Endothelial cell of umbilical vein (primary cell): ENCODE measurements around the gene BPIFB3. TPM values are rescaled to one million over a fixed set of nuclear protein-coding genes. Genes with fewer than 3 reads are reported as not detected.

ENCODE experiments used
- BruUV-seq: library from RNA; stranded (reverse); fragments of 400-500 nt; replicated peaks from 2 replicates; lab custom pipeline; 2021; lab: Mats Ljungman, UMichigan
- CTCF ChIA-PET: fragments of 300-600, 350-600 bp; sonication (Branson Sonifier 250); formaldehyde crosslinking; loops from one replicate; lab custom pipeline; 2021; ENCODE audit warnings: antibody characterized with exemption, inconsistent platforms; lab: Charles Lee
- POLR2A ChIA-PET: fragments of 300-600, 350-600 bp; sonication (Branson Sonifier 250); formaldehyde crosslinking; loops from one replicate; lab custom pipeline; 2021; ENCODE audit warnings: antibody characterized with exemption, inconsistent platforms; lab: Charles Lee
- DNase-seq: peaks from one replicate; pipeline ENCODE4 v3.0.0-alpha.2; 2011; ENCODE audit warnings: low read depth, low spot score
- FAIRE-seq: peaks from 2 replicates; lab custom pipeline; 2011; peaks lifted over from hg19 to GRCh38; lab: Jason Lieb, UNC
- H2AFZ ChIP-seq: 2 replicates; pipeline ENCODE4 v1.6.0; 2012; ENCODE audit warnings: low read depth, low read length, control low read depth, inconsistent platforms
- H3K27ac ChIP-seq: 2 replicates; pipeline ENCODE4 v1.5.1; 2011; ENCODE audit warnings: low read depth, mild to moderate bottlenecking, control low read depth, low read length, moderate library complexity; ENCODE audit not compliant: insufficient read depth
- H3K27me3 ChIP-seq, 2 experiments: 2 replicates each; pipeline versions ENCODE4 v1.6.0 to v1.6.1; 2011; ENCODE audit warnings: low read length in 2 of 2, mixed read lengths in 1 of 2; ENCODE audit not compliant: control insufficient read depth in 2 of 2, insufficient read depth in 2 of 2
- H3K36me3 ChIP-seq, 2 experiments: 2 replicates in 1 of 2; 3 replicates in 1 of 2; pipeline ENCODE4 v1.5.1; 2011; ENCODE audit warnings: low read length in 2 of 2, mild to moderate bottlenecking in 1 of 2, moderate library complexity in 1 of 2; ENCODE audit not compliant: control insufficient read depth in 2 of 2, insufficient read depth in 2 of 2; ENCODE audit errors: extremely low read depth in 1 of 2
- H3K4me1 ChIP-seq: 3 replicates; pipeline ENCODE4 v1.5.1; 2011; ENCODE audit warnings: mild to moderate bottlenecking, low read length; ENCODE audit not compliant: control insufficient read depth, insufficient read depth; ENCODE audit errors: extremely low read depth
- H3K4me2 ChIP-seq: 2 replicates; pipeline ENCODE4 v1.6.1; 2011; ENCODE audit warnings: low read length, control low read depth, mixed read lengths; ENCODE audit not compliant: insufficient read depth
- H3K4me3 ChIP-seq, 3 experiments: fragments of 200-600 bp in 1 of 3; sonication (generic), shearing (Covaris generic) in 1 of 3; replicated peaks in 1 of 3; 2 replicates each; pipeline ENCODE4 v1.5.1; 2011 to 2016; ENCODE audit warnings: control low read depth in 3 of 3, low read length in 3 of 3, mild to moderate bottlenecking in 2 of 3, inconsistent platforms in 1 of 3, low read depth in 1 of 3, moderate library complexity in 1 of 3; ENCODE audit not compliant: insufficient read depth in 1 of 3
- H3K79me2 ChIP-seq: 2 replicates; pipeline ENCODE4 v1.6.0; 2012; ENCODE audit warnings: low read length, inconsistent platforms; ENCODE audit not compliant: control insufficient read depth, insufficient read depth
- H3K9ac ChIP-seq: replicated peaks from 2 replicates; pipeline ENCODE3; 2011; ENCODE audit warnings: low read length, control low read depth; ENCODE audit not compliant: insufficient read depth; ENCODE audit errors: extremely low read depth
- H3K9me1 ChIP-seq: replicated peaks from 3 replicates; pipeline ENCODE4 v1.6.0; 2011; ENCODE audit warnings: mild to moderate bottlenecking, low read length; ENCODE audit not compliant: control insufficient read depth, insufficient read depth; ENCODE audit errors: extremely low read depth
- H3K9me3 ChIP-seq: replicated peaks from 2 replicates; pipeline ENCODE4 v1.5.1; 2012; ENCODE audit warnings: low read length, inconsistent platforms; ENCODE audit not compliant: control insufficient read depth, insufficient read depth
- H4K20me1 ChIP-seq: replicated peaks from 2 replicates; pipeline ENCODE3; 2011; ENCODE audit warnings: mild to moderate bottlenecking, low read length; ENCODE audit not compliant: control insufficient read depth, insufficient read depth; ENCODE audit errors: extremely low read depth
- EZH2 ChIP-seq: IDR thresholded peaks from 2 replicates; pipeline ENCODE4 v1.6.1; 2012; ENCODE audit warnings: borderline replicate concordance, low read depth, mild to moderate bottlenecking, moderate library complexity, low read length, inconsistent platforms; ENCODE audit not compliant: severe bottlenecking
- FOS ChIP-seq: IDR thresholded peaks from 2 replicates; pipeline ENCODE4 v1.6.1; 2011; ENCODE audit warnings: mild to moderate bottlenecking, low read length, moderate library complexity, borderline replicate concordance; ENCODE audit not compliant: insufficient read depth
- GATA2 ChIP-seq: IDR thresholded peaks from 2 replicates; pipeline ENCODE4 v1.7.0; 2011; ENCODE audit warnings: low read depth, mild to moderate bottlenecking, moderate library complexity, mixed read lengths, low read length; ENCODE audit not compliant: insufficient read length, insufficient read depth
- JUN ChIP-seq: IDR thresholded peaks from 2 replicates; pipeline ENCODE4 v1.6.1; 2011; ENCODE audit warnings: borderline replicate concordance, low read depth; ENCODE audit not compliant: insufficient read length, insufficient read depth
- MYC ChIP-seq: IDR thresholded peaks from one replicate; pipeline ENCODE4 v1.6.1; 2011; ENCODE audit warnings: mild to moderate bottlenecking, low read depth, low read length
- POLR2A ChIP-seq: IDR thresholded peaks from 2 replicates; pipeline ENCODE4 v1.6.1; 2012; ENCODE audit warnings: low read depth, mild to moderate bottlenecking, control low read depth, low read length
- POLR2AphosphoS5 ChIP-seq: IDR thresholded peaks from 2 replicates; pipeline ENCODE4 v1.6.1; 2012; ENCODE audit warnings: low read depth, mild to moderate bottlenecking, control low read depth, low read length, moderate library complexity; ENCODE audit not compliant: insufficient read depth
- dilution Hi-C: fragments of 300-500 bp; cut with MboI; formaldehyde crosslinking; loops from one replicate; pipeline ENCODE4 v1.15.0; 2019; ENCODE audit warnings: low sequenced_read_pairs; ENCODE audit not compliant: extremely low pct_ligation_motif_present
- intact Hi-C: fragments of 100-400 bp; cut with micrococcal nuclease; formaldehyde crosslinking; loops from one replicate; pipeline ENCODE4 v1.10.0; 2022
- polyA plus RNA-seq, 4 experiments: library from polyadenylated mRNA; depleted of rRNA in 3 of 4; stranded (reverse) in 3 of 4; unstranded in 1 of 4; fragments of >200 nt; gene quantifications; 2 replicates each; pipeline versions ENCODE4 v1.2.1 to v1.2.3, GENCODE V29; 2011 to 2012; ENCODE audit warnings: missing spikeins in 1 of 4
- total RNA-seq: library from RNA; stranded (reverse); gene quantifications from 2 replicates; pipeline ENCODE4 v1.2.3, GENCODE V29; 2021
- TF ChIP-seq, protein P1 (sequence below), 2 donors: IDR thresholded peaks; 1 replicate in 1 of 2; 2 replicates in 1 of 2; pipeline ENCODE4 v1.5.1; 2011; ENCODE audit warnings: low read length in 2 of 2, mild to moderate bottlenecking in 2 of 2, moderate library complexity in 2 of 2, control low read depth in 1 of 2, inconsistent platforms in 1 of 2, low read depth in 1 of 2; ENCODE audit not compliant: insufficient read depth in 1 of 2; ENCODE audit errors: extremely low read depth in 1 of 2
- TF ChIP-seq, protein P2 (sequence below): IDR thresholded peaks from 2 replicates; pipeline ENCODE4 v1.6.1; 2011; ENCODE audit not compliant: insufficient read depth, insufficient read length

BPIFB3 gene
- total and polyA plus RNA-seq, 2 donors (not counting 3 experiments of a cell fraction or from before 2014, with no cell fraction given) = not detected

DNA sequence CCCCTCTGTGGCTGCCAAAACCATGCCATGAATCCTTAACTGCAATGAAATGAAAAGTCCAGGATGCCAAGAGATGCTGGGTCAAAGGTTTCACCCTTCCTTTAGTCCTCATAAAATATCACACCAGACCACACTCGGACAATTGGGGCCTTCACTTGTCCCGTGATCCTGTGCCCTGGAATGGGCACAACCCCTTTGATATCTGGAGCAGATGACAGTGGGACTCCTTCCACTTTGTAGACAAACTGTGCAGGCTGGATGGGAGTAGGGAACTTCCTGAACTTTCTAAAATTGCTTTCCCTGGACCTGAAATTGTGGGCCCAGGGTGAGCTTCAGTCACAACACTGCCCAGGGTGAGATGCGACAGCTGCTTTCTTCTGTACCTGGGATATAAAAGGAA, 31.8 kb upstream of the BPIFB3 start:
- TF ChIP-seq JUN (no peak), POLR2A (no peak), FOS (no peak), GATA2 (no peak), POLR2AphosphoS5 (no peak), EZH2 (no peak), MYC (no peak)
- TF ChIP-seq, protein P1, sequence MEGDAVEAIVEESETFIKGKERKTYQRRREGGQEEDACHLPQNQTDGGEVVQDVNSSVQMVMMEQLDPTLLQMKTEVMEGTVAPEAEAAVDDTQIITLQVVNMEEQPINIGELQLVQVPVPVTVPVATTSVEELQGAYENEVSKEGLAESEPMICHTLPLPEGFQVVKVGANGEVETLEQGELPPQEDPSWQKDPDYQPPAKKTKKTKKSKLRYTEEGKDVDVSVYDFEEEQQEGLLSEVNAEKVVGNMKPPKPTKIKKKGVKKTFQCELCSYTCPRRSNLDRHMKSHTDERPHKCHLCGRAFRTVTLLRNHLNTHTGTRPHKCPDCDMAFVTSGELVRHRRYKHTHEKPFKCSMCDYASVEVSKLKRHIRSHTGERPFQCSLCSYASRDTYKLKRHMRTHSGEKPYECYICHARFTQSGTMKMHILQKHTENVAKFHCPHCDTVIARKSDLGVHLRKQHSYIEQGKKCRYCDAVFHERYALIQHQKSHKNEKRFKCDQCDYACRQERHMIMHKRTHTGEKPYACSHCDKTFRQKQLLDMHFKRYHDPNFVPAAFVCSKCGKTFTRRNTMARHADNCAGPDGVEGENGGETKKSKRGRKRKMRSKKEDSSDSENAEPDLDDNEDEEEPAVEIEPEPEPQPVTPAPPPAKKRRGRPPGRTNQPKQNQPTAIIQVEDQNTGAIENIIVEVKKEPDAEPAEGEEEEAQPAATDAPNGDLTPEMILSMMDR (IDR thresholded peaks at IDR 0.05; ENCODE audit: extremely low read depth in 1 of 2, insufficient read depth in 1 of 2, low read depth in 1 of 2, low read length in 2 of 2) = no peak
- TF ChIP-seq, protein P2, sequence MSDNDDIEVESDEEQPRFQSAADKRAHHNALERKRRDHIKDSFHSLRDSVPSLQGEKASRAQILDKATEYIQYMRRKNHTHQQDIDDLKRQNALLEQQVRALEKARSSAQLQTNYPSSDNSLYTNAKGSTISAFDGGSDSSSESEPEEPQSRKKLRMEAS = no peak
- no peaks in the 10 kb centered on the region for H3K9me1 ChIP-seq
- no peak overlapping the region for H3K4me3 ChIP-seq
- H4K20me1 ChIP-seq = no peaks in the 10 kb centered on the region
- DNase-seq (no peak), FAIRE-seq (no peak)
- ChIA-PET CTCF (no interaction called here), POLR2A (no interaction called here)
- H3K79me2 ChIP-seq = no peaks in the 10 kb centered on the region
- intact Hi-C loops (no loop called here), dilution Hi-C loops (no loop called here)
- H3K27ac ChIP-seq = no peak overlapping the region
- H2AFZ ChIP-seq = no peak overlapping the region
- no TSS peak for BruUV-seq
- H3K9me3 ChIP-seq = no peaks in the 10 kb centered on the region
- no peaks in the 10 kb centered on the region for H3K4me1 ChIP-seq
- no peaks in the 10 kb centered on the region for H3K36me3 ChIP-seq
- H3K9ac ChIP-seq = no peak overlapping the region
- H3K27me3 ChIP-seq = no peaks in the 10 kb centered on the region
- no peak overlapping the region for H3K4me2 ChIP-seq
